GM12891 (cell line): ENCODE measurements around the gene EEF1AKMT2.

ENCODE experiments used
- POLR2A ChIP-seq: IDR thresholded peaks from 2 replicates; pipeline ENCODE4 v1.6.1; 2011; ENCODE audit warnings: low read depth, low read length, control low read depth
- POLR2AphosphoS5 ChIP-seq: IDR thresholded peaks from 2 replicates; pipeline ENCODE4 v1.6.1; 2011; ENCODE audit warnings: low read depth, low read length, control low read depth
- POU2F2 ChIP-seq: IDR thresholded peaks from 2 replicates; pipeline ENCODE4 v1.6.1; 2011; ENCODE audit warnings: low read depth, mild to moderate bottlenecking, control low read depth, low read length, moderate library complexity
- TAF1 ChIP-seq: IDR thresholded peaks from 2 replicates; pipeline ENCODE4 v1.6.1; 2011; ENCODE audit warnings: low read depth, low read length, control low read depth

DNA sequence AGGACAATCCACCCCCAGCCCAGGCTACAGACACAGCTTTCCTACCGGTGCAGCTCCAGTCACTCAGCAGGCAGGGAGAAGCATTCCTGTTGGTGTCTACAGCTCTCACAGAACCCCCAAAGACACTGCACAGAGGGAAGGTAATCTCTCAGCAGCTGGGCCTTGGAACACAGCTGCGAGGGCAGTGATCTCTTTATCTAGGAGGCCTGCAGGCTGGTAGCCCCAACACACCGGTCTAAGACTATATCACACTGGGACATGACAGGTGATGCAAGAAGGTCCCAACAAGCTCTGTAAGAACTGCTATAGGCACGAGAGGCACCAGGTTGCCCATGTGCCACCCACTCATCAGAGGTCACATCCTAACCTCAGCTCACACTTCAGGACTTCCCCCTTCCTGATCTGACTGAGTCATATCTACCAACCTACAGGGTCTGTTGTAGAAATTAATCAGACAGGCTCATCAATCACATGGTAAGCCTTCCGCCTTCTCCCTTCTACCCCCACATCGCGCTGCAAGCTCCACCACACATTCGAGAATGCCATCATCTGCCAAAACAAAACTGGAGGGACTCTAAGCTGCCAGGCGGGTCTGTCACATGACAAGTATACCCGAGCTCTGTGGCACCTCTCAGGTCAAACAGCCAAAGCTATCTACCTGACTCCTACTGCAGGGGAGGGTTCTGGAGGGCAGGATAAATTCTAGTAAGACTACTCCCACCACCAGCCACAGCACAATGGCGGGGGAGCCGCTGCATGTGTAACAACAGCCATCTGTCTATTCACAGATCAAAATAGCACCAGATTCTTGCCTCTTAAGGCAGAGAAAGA, 73.6 kb downstream of the EEF1AKMT2 start:
- TF ChIP-seq POLR2A (no peak), POLR2AphosphoS5 (no peak), POU2F2 (0 out of 2 replicates have a peak, but pooled peaks have one; percentile 41), TAF1 (no peak)
